Measurements from ENCODE around the gene CLVS2. TPM values are rescaled to one million over a fixed set of nuclear protein-coding genes. Genes with fewer than 3 reads are reported as not detected.
A peak's percentile ranks its signal among the peaks of the same experiment; 100 is the strongest.

The CLVS2 gene
- total RNA-seq = 34.2 TPM

GRCh38 chr6:122995921-122996793 lies at the start of gene CLVS2:
Gene CLVS2, plus strand, starts transcription at chr6:122996235. Its CDS starts 1,543 bp downstream, at chr6:122997778.
- peak; percentile 32 to 33 for DNase-seq (ENCODE audit: low spot score in 2 of 2)
- no peak for FAIRE-seq

GRCh38 chr6:122947355-122947754 lies 48.7 kb upstream of the CLVS2 start:
- DNase-seq (ENCODE audit: low spot score in 2 of 2) = peak in 1 of 2 donors; percentile 8
- FAIRE-seq = no peak

- FAIRE-seq (no peak), DNase-seq (ENCODE audit: low spot score in 2 of 2) (no peak)
These were observed 42.3 kb upstream of the CLVS2 start for GRCh38 chr6:122953766-122954165.

GRCh38 chr6:122956376-122956775 lies 39.7 kb upstream of the CLVS2 start:
- no peak for FAIRE-seq
- no peak for DNase-seq (ENCODE audit: low spot score in 2 of 2)

- no peak for FAIRE-seq
- no peak for DNase-seq (ENCODE audit: low spot score in 2 of 2)
These were observed 33.9 kb upstream of the CLVS2 start for GRCh38 chr6:122962000-122962624.

GRCh38 chr6:122969999-122970533 lies 26.0 kb upstream of the CLVS2 start:
- DNase-seq (ENCODE audit: low spot score in 2 of 2) (no peak), FAIRE-seq (no peak)

GRCh38 chr6:122977180-122977579 lies 18.9 kb upstream of the CLVS2 start:
- FAIRE-seq (no peak), DNase-seq (ENCODE audit: low spot score in 2 of 2) (no peak)

- DNase-seq (ENCODE audit: low spot score in 2 of 2) = no peak
- FAIRE-seq = no peak
These were observed 11.6 kb upstream of the CLVS2 start for GRCh38 chr6:122984393-122984792.

- FAIRE-seq (no peak), DNase-seq (ENCODE audit: low spot score in 2 of 2) (no peak)
These were observed 1.8 kb upstream of the CLVS2 start for GRCh38 chr6:122994256-122994655.

GRCh38 chr6:122996794-122997505 lies 915 bp downstream of the CLVS2 start:
- DNase-seq (ENCODE audit: low spot score in 2 of 2) (no peak), FAIRE-seq (no peak)

GRCh38 chr6:122997541-122998150 lies 1.6 kb downstream of the CLVS2 start:
- DNase-seq (ENCODE audit: low spot score in 2 of 2) (no peak), FAIRE-seq (no peak)

- DNase-seq (ENCODE audit: low spot score in 2 of 2) (no peak), FAIRE-seq (no peak)
These were observed 2.5 kb downstream of the CLVS2 start for GRCh38 chr6:122998403-122998975.

- DNase-seq (ENCODE audit: low spot score in 2 of 2) (no peak), FAIRE-seq (no peak)
These were observed 4.3 kb downstream of the CLVS2 start for GRCh38 chr6:123000244-123000770.

- no peak for DNase-seq (ENCODE audit: low spot score in 2 of 2)
- no peak for FAIRE-seq
These were observed 5.5 kb downstream of the CLVS2 start for GRCh38 chr6:123001540-123001939.

GRCh38 chr6:123007885-123008284 lies 11.8 kb downstream of the CLVS2 start:
- DNase-seq (ENCODE audit: low spot score in 2 of 2) (no peak), FAIRE-seq (no peak)

GRCh38 chr6:123009059-123009458 lies 13.0 kb downstream of the CLVS2 start:
- FAIRE-seq = no peak
- no peak for DNase-seq (ENCODE audit: low spot score in 2 of 2)

- no peak for DNase-seq (ENCODE audit: low spot score in 2 of 2)
- no peak for FAIRE-seq
These were observed 18.8 kb downstream of the CLVS2 start for GRCh38 chr6:123014835-123015234.

GRCh38 chr6:123016431-123017103 lies 20.5 kb downstream of the CLVS2 start:
- no peak for DNase-seq (ENCODE audit: low spot score in 2 of 2)
- FAIRE-seq = no peak

- no peak for DNase-seq (ENCODE audit: low spot score in 2 of 2)
- no peak for FAIRE-seq
These were observed 21.2 kb downstream of the CLVS2 start for GRCh38 chr6:123017104-123017682.

Data from frontal cortex (tissue), 4 donors.